B cell (primary cell): ENCODE results near the gene RASSF8. TPM values are rescaled to one million over a fixed set of nuclear protein-coding genes. Genes with fewer than 3 reads are reported as not detected.

Source experiments
- ATAC-seq: fragments of 200-7000 bp; cut with Tn5 transposase; one replicate; pipeline ENCODE4 v1.10.0; 2021; ENCODE audit warnings: low read depth, mild to moderate bottlenecking, moderate number of reproducible peaks, moderate library complexity
- CTCF ChIA-PET: fragments of 350-600 bp; sonication (Branson Sonifier 250); formaldehyde crosslinking; loops from one replicate; lab custom pipeline; 2021; ENCODE audit warnings: antibody characterized with exemption, inconsistent platforms; lab: Charles Lee
- POLR2A ChIA-PET: fragments of 350-600 bp; sonication (Branson Sonifier 250); formaldehyde crosslinking; loops from one replicate; lab custom pipeline; 2021; ENCODE audit warnings: antibody characterized with exemption; lab: Charles Lee
- DNase-seq: peaks from one replicate; pipeline ENCODE4 v3.0.0; 2013
- H2AFZ ChIP-seq: 2 replicates; pipeline ENCODE4 v1.6.1; 2012; ENCODE audit warnings: mild to moderate bottlenecking, low read depth, low read length; ENCODE audit not compliant: insufficient read depth, poor library complexity, severe bottlenecking
- H3K27ac ChIP-seq, 2 donors: 1 replicate in 1 of 2; 2 replicates in 1 of 2; pipeline ENCODE4 v1.5.1; 2012 to 2013; ENCODE audit warnings: low read length in 2 of 2, mild to moderate bottlenecking in 2 of 2, moderate library complexity in 1 of 2
- H3K27me3 ChIP-seq, 4 experiments: fragments of 200-600 bp in 1 of 4; sonication (generic) in 1 of 4; replicated peaks in 1 of 4; 1 replicate in 2 of 4; 2 replicates in 2 of 4; pipeline versions ENCODE4 v1.6.1 to v1.7.0; 2013 to 2016; ENCODE audit warnings: low read length in 3 of 4, mild to moderate bottlenecking in 2 of 4, mixed read lengths in 1 of 4, moderate library complexity in 1 of 4; ENCODE audit not compliant: insufficient read depth in 4 of 4, control insufficient read depth in 3 of 4; ENCODE audit errors: control extremely low read depth in 1 of 4
- H3K36me3 ChIP-seq, 2 experiments: replicated peaks in 1 of 2; 1 replicate in 1 of 2; 2 replicates in 1 of 2; pipeline versions ENCODE4 v1.6.1 to v1.7.1; 2013; ENCODE audit warnings: low read length in 1 of 2; ENCODE audit not compliant: insufficient read depth in 2 of 2, control insufficient read depth in 1 of 2; ENCODE audit errors: control extremely low read depth in 1 of 2, extremely low read depth in 1 of 2
- H3K4me1 ChIP-seq, 2 donors: fragments of 200-600 bp in 1 of 2; sonication (generic) in 1 of 2; 1 replicate in 1 of 2; 2 replicates in 1 of 2; pipeline versions ENCODE4 v1.5.1 to v1.6.1; 2013 to 2017; ENCODE audit warnings: low read length in 2 of 2; ENCODE audit not compliant: control insufficient read depth in 2 of 2, insufficient read depth in 2 of 2
- H3K4me2 ChIP-seq: replicated peaks from 2 replicates; pipeline ENCODE3; 2012; ENCODE audit warnings: mild to moderate bottlenecking, low read depth, low read length; ENCODE audit not compliant: poor library complexity, severe bottlenecking
- H3K4me3 ChIP-seq, 5 experiments: fragments of 200-600 bp in 1 of 5; sonication (generic) in 1 of 5; 1 replicate in 3 of 5; 2 replicates in 2 of 5; pipeline versions ENCODE4 v1.5.1 to v1.7.0; 2011 to 2016; ENCODE audit warnings: low read length in 4 of 5, mild to moderate bottlenecking in 4 of 5, low read depth in 2 of 5, control low read depth in 1 of 5, moderate library complexity in 1 of 5; ENCODE audit not compliant: insufficient read depth in 1 of 5; ENCODE audit errors: control extremely low read depth in 1 of 5, extremely low read depth in 1 of 5
- H3K79me2 ChIP-seq: fragments of 200-600 bp; sonication (generic); one replicate; pipeline ENCODE4 v1.6.0; 2016; ENCODE audit warnings: low read length; ENCODE audit not compliant: control insufficient read depth, insufficient read depth
- H3K9ac ChIP-seq: fragments of 200-600 bp; sonication (generic); 2 replicates; pipeline ENCODE4 v1.6.1; 2017; ENCODE audit warnings: mild to moderate bottlenecking, low read length, moderate library complexity
- H3K9me3 ChIP-seq, 3 donors: one replicate each; pipeline versions ENCODE4 v1.6.1 to v1.7.1; 2013; ENCODE audit warnings: low read length in 2 of 3; ENCODE audit not compliant: control insufficient read depth in 2 of 3, insufficient read depth in 1 of 3; ENCODE audit errors: control extremely low read depth in 1 of 3
- H4K20me1 ChIP-seq: 2 replicates; pipeline ENCODE4 v1.6.0; 2012; ENCODE audit warnings: mild to moderate bottlenecking, low read length; ENCODE audit not compliant: insufficient read depth, control insufficient read depth, poor library complexity, severe bottlenecking
- H3K27ac Mint-ChIP-seq: one replicate; pipeline ENCODE4 v1.8.0; 2021; ENCODE audit warnings: mixed read lengths
- H3K27me3 Mint-ChIP-seq: one replicate; pipeline ENCODE4 v1.8.0; 2021; ENCODE audit warnings: mixed read lengths
- H3K4me1 Mint-ChIP-seq: one replicate; pipeline ENCODE4 v1.8.0; 2021; ENCODE audit warnings: mixed read lengths
- H3K4me3 Mint-ChIP-seq: one replicate; pipeline ENCODE4 v1.8.0; 2021; ENCODE audit warnings: mixed read lengths
- H3K9me3 Mint-ChIP-seq: one replicate; pipeline ENCODE4 v1.8.0; 2022; ENCODE audit warnings: mixed read lengths; ENCODE audit not compliant: insufficient read depth
- CTCF ChIP-seq: fragments of 200-600 bp; IDR thresholded peaks from one replicate; pipeline ENCODE4 v1.8.0; 2022; ENCODE audit warnings: antibody characterized with exemption, mild to moderate bottlenecking
- EZH2 ChIP-seq: IDR thresholded peaks from 2 replicates; pipeline ENCODE4 v1.6.1; 2012; ENCODE audit warnings: borderline replicate concordance, low read depth, mild to moderate bottlenecking, moderate library complexity, low read length; ENCODE audit not compliant: insufficient read depth, poor library complexity, severe bottlenecking
- WGBS: methylation state at CpG from one replicate; pipeline ENCODE4 v1.1.5; 2013; ENCODE audit warnings: missing lambda C conversion rate; ENCODE audit not compliant: insufficient coverage; 5-methylcytosine and 5-hydroxymethylcytosine counted together
- intact Hi-C: fragments of 100-400 bp; cut with micrococcal nuclease; formaldehyde crosslinking; loops from one replicate; pipeline ENCODE4 v1.10.0; 2022
- polyA plus RNA-seq: library from polyadenylated mRNA; depleted of rRNA; stranded (reverse); fragments of >200 nt; gene quantifications from 2 replicates; pipeline ENCODE4 v1.2.3, GENCODE V29; 2012
- total RNA-seq, 2 donors: library from RNA; stranded (reverse); fragments of 120-200 nt in 1 of 2; gene quantifications; 1 replicate in 1 of 2; 2 replicates in 1 of 2; pipeline versions ENCODE4 v1.2.3 to v1.2.4, GENCODE V29; 2013 to 2022

Gene RASSF8
- total and polyA plus RNA-seq, 2 donors (not counting 1 experiment from before 2014, with no cell fraction given), result 0.01 to 0.49 TPM

- Mint-ChIP-seq H3K9me3 (no peaks in the 10 kb centered on the region), H3K4me3 (no peak overlapping the region), H3K27ac (no peak overlapping the region), H3K4me1 (no peaks in the 10 kb centered on the region), H3K27me3 (no peaks in the 10 kb centered on the region)
- no peak overlapping the region for H3K9ac ChIP-seq
- no peaks in the 10 kb centered on the region for H4K20me1 ChIP-seq
- no peaks in the 10 kb centered on the region for H3K27me3 ChIP-seq
- ATAC-seq, result peak; percentile 93
- ChIA-PET CTCF (interaction anchor here (0.6 to 2.5 kb wide), 32 partner anchors 9 to 604 kb away, joined by 3 to 24 read pairs (median 4); no protein-coding TSS in a partner anchor), POLR2A (no interaction called here)
- H3K27ac ChIP-seq, result no peak overlapping the region
- no peaks in the 10 kb centered on the region for H3K36me3 ChIP-seq
- H3K79me2 ChIP-seq, result no peaks in the 10 kb centered on the region
- intact Hi-C loops, result loop anchor here (1.0 to 2.0 kb wide), 9 partner anchors 16 to 788 kb away; no protein-coding TSS in a partner anchor
- no peaks in the 10 kb centered on the region for H3K4me1 ChIP-seq
- no peak overlapping the region for H3K4me2 ChIP-seq
- H2AFZ ChIP-seq, result no peak overlapping the region
- WGBS, result no CpG with 5 or more reads among the region's 6 CpGs
- H3K9me3 ChIP-seq, result no peaks in the 10 kb centered on the region
- peak; percentile 81 for DNase-seq
- no peak for TF ChIP-seq EZH2
- peak; percentile 100 for TF ChIP-seq CTCF
- H3K4me3 ChIP-seq, result no peak overlapping the region
Observed at GRCh38 chr12:26097046-26097878, 138.8 kb downstream of the RASSF8 start.
